GM21825 (cell line): ENCODE results near the gene PTGER4.

Experiments used
- ATAC-seq: cut with Tn5 transposase; IDR thresholded peaks from one replicate; pipeline ENCODE4 v1.9.1; 2021; ENCODE audit warnings: mild to moderate bottlenecking, moderate library complexity; ENCODE audit not compliant: unreplicated experiment

The PTGER4 gene

GRCh38 chr5:40669606-40670390 lies 9.9 kb upstream of the PTGER4 start:
- ATAC-seq = no peak

- no peak for ATAC-seq
Measured at GRCh38 chr5:40672425-40672824, 7.3 kb upstream of the PTGER4 start.

GRCh38 chr5:40674661-40675235 lies 5.0 kb upstream of the PTGER4 start:
- no peak for ATAC-seq

- ATAC-seq = no peak
Measured at GRCh38 chr5:40675396-40676133, 4.2 kb upstream of the PTGER4 start.

- ATAC-seq = no peak
Measured at GRCh38 chr5:40676613-40677343, 2.9 kb upstream of the PTGER4 start.

- no peak for ATAC-seq
Measured at GRCh38 chr5:40677456-40677855, 2.3 kb upstream of the PTGER4 start.

- no peak for ATAC-seq
Measured at GRCh38 chr5:40678026-40678425, 1.7 kb upstream of the PTGER4 start.

GRCh38 chr5:40678460-40679147 lies 1.1 kb upstream of the PTGER4 start:
- ATAC-seq = no peak

GRCh38 chr5:40679148-40679912 lies 385 bp upstream of the PTGER4 start:
- peak; percentile 83 for ATAC-seq

- no peak for ATAC-seq
Measured at GRCh38 chr5:40680741-40681362, 1.1 kb downstream of the PTGER4 start.

GRCh38 chr5:40681363-40682153 lies 1.8 kb downstream of the PTGER4 start:
- peak; percentile 27 for ATAC-seq

GRCh38 chr5:40682154-40683017 lies 2.7 kb downstream of the PTGER4 start:
- ATAC-seq = no peak

- no peak for ATAC-seq
Measured at GRCh38 chr5:40683305-40683704, 3.6 kb downstream of the PTGER4 start.

- ATAC-seq = no peak
Measured at GRCh38 chr5:40685193-40685592, 5.5 kb downstream of the PTGER4 start.

GRCh38 chr5:40685976-40686486 lies 6.3 kb downstream of the PTGER4 start:
- no peak for ATAC-seq

GRCh38 chr5:40687321-40687720 lies 7.6 kb downstream of the PTGER4 start:
- no peak for ATAC-seq

- ATAC-seq = peak; percentile 89
Measured at GRCh38 chr5:40688127-40688761, 8.5 kb downstream of the PTGER4 start.
